ENCODE data around the gene RBM26. TPM values are rescaled to one million over a fixed set of nuclear protein-coding genes. Genes with fewer than 3 reads are reported as not detected.

The RBM26 gene
- total RNA-seq, 4 donors from 2014 or later: 23.4 to 78.5 (median 34.2) TPM

- Histone ChIP-seq H3K4me1 (no peaks in the 10 kb centered on the region), H3K27ac (no peak overlapping the region), H3K36me3 (peaks cover 19% of the 10 kb centered on the region), H3K4me3 (no peak overlapping the region), H3K27me3 (no peaks in the 10 kb centered on the region), H3K9me3 (no peaks in the 10 kb centered on the region)
- 57% methylated on average over 4 of the region's 4 CpGs for WGBS
- DNase-seq (ENCODE audit: low spot score in 2 of 2): no peak
- TF ChIP-seq EP300 (IDR thresholded peaks at IDR 0.05) (no peak), POLR2AphosphoS5 (IDR thresholded peaks at IDR 0.05) (no peak), POLR2A (IDR thresholded peaks at IDR 0.05) (no peak)
- TF ChIP-seq, protein P1, sequence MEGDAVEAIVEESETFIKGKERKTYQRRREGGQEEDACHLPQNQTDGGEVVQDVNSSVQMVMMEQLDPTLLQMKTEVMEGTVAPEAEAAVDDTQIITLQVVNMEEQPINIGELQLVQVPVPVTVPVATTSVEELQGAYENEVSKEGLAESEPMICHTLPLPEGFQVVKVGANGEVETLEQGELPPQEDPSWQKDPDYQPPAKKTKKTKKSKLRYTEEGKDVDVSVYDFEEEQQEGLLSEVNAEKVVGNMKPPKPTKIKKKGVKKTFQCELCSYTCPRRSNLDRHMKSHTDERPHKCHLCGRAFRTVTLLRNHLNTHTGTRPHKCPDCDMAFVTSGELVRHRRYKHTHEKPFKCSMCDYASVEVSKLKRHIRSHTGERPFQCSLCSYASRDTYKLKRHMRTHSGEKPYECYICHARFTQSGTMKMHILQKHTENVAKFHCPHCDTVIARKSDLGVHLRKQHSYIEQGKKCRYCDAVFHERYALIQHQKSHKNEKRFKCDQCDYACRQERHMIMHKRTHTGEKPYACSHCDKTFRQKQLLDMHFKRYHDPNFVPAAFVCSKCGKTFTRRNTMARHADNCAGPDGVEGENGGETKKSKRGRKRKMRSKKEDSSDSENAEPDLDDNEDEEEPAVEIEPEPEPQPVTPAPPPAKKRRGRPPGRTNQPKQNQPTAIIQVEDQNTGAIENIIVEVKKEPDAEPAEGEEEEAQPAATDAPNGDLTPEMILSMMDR (IDR thresholded peaks at IDR 0.05): no peak
These were observed 87.4 kb downstream of the RBM26 start for GRCh38 chr13:79318664-79319063.

- WGBS: 81% methylated on average over 2 of the region's 2 CpGs
- Histone ChIP-seq H3K27me3 (no peaks in the 10 kb centered on the region), H3K27ac (no peak overlapping the region), H3K4me1 (no peaks in the 10 kb centered on the region), H3K9me3 (no peaks in the 10 kb centered on the region), H3K4me3 (no peak overlapping the region), H3K36me3 (peaks cover 17% of the 10 kb centered on the region)
- TF ChIP-seq POLR2AphosphoS5 (IDR thresholded peaks at IDR 0.05): no peak
- TF ChIP-seq, protein P1 (IDR thresholded peaks at IDR 0.05): no peak
- no peak for TF ChIP-seq POLR2A (IDR thresholded peaks at IDR 0.05)
- TF ChIP-seq EP300 (IDR thresholded peaks at IDR 0.05): no peak
- DNase-seq (ENCODE audit: low spot score in 2 of 2): no peak
These were observed 88.2 kb downstream of the RBM26 start for GRCh38 chr13:79317856-79318255.

GRCh38 chr13:79314652-79315051, 91.4 kb downstream of the RBM26 start:
- H3K27me3 ChIP-seq: no peaks in the 10 kb centered on the region
- H3K27ac ChIP-seq: no peak overlapping the region
- no peak overlapping the region for H3K4me3 ChIP-seq
- 78% methylated on average over 3 of the region's 3 CpGs for WGBS
- TF ChIP-seq POLR2A (IDR thresholded peaks at IDR 0.05) (no peak), EP300 (IDR thresholded peaks at IDR 0.05) (no peak), POLR2AphosphoS5 (IDR thresholded peaks at IDR 0.05) (no peak)
- TF ChIP-seq, protein P1 (IDR thresholded peaks at IDR 0.05): no peak
- no peak for DNase-seq (ENCODE audit: low spot score in 2 of 2)
- H3K9me3 ChIP-seq: no peaks in the 10 kb centered on the region
- peaks cover 6% of the 10 kb centered on the region for H3K36me3 ChIP-seq
- H3K4me1 ChIP-seq: no peaks in the 10 kb centered on the region

DNA sequence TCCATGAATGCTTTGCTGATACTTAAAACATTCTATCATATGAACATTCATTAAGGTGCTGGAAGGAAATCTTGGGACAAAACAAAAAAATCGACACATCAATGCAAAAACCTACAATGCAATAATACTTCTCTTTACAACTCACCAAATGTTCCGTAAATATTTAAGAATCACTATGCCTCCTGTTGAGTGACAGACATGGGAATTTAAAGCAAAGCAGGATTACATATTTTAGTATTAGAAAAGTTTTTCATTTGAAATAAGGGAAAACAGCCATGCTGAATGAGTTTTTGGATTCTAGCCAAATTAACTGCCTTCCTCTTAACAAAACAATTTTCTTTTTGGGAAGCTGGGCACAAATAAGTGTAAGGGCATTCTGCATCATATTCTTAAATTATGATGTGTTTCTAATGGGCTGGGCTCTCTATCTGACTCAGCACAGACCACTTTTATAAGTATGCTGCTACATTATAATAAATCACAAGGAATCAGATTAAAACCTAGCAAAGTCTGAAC, 93.7 kb downstream of the RBM26 start:
- DNase-seq (ENCODE audit: low spot score in 2 of 2): no peak
- H3K36me3 ChIP-seq: peaks cover 6% of the 10 kb centered on the region
- H3K27me3 ChIP-seq: no peaks in the 10 kb centered on the region
- no peaks in the 10 kb centered on the region for H3K9me3 ChIP-seq
- H3K4me3 ChIP-seq: no peak overlapping the region
- H3K4me1 ChIP-seq: peaks cover 5% of the 10 kb centered on the region
- H3K27ac ChIP-seq: no peak overlapping the region
- 68% methylated on average over 2 of the region's 2 CpGs for WGBS
- TF ChIP-seq EP300 (IDR thresholded peaks at IDR 0.05): no peak
- no peak for TF ChIP-seq POLR2AphosphoS5 (IDR thresholded peaks at IDR 0.05)
- TF ChIP-seq POLR2A (IDR thresholded peaks at IDR 0.05): no peak
- TF ChIP-seq, protein P1 (IDR thresholded peaks at IDR 0.05): no peak

- Histone ChIP-seq H3K4me3 (no peak overlapping the region), H3K4me1 (peaks cover 5% of the 10 kb centered on the region), H3K36me3 (peaks cover 6% of the 10 kb centered on the region), H3K9me3 (no peaks in the 10 kb centered on the region), H3K27ac (no peak overlapping the region), H3K27me3 (no peaks in the 10 kb centered on the region)
- no peak for DNase-seq (ENCODE audit: low spot score in 2 of 2)
- WGBS: 50% methylated on average over 3 of the region's 3 CpGs
- TF ChIP-seq POLR2A (IDR thresholded peaks at IDR 0.05) (no peak), POLR2AphosphoS5 (IDR thresholded peaks at IDR 0.05) (no peak), EP300 (IDR thresholded peaks at IDR 0.05) (no peak)
- TF ChIP-seq, protein P1 (IDR thresholded peaks at IDR 0.05): no peak
These were observed 94.7 kb downstream of the RBM26 start for GRCh38 chr13:79311386-79311785.
